M059J (cell line): ENCODE results near the gene SNRPD1. TPM values are rescaled to one million over a fixed set of nuclear protein-coding genes. Genes with fewer than 3 reads are reported as not detected.
A peak's percentile ranks its signal among the peaks of the same experiment; 100 is the strongest.
"Not testable (repeated sequence)": the region's sequence is repeated elsewhere in the genome, so short reads cannot be mapped to it uniquely, and the experiment has no call there.

Source experiments
- DNase-seq: peaks from one replicate; pipeline ENCODE4 v3.0.0-alpha.2; 2012; ENCODE audit warnings: low read depth
- total RNA-seq: library from RNA; depleted of rRNA; stranded (reverse); fragments of >200 nt; shearing (Covaris generic); gene quantifications from 2 replicates; pipeline ENCODE4 v1.2.3, GENCODE V29; 2014; rRNA removed

SNRPD1 gene
- 21.4 and 69.3 TPM in 2 replicates for total RNA-seq

- peak; percentile 91 for DNase-seq
Measured at GRCh38 chr18:21612125-21613039, at the start of gene SNRPD1. Gene SNRPD1 (plus strand): TSS chr18:21612314. CDS start chr18:21612430, 116 bp downstream.

GRCh38 chr18:21571772-21572171, 40.3 kb upstream of the SNRPD1 start:
- no peak for DNase-seq

- DNase-seq = no peak
Measured at GRCh38 chr18:21575656-21576055, 36.5 kb upstream of the SNRPD1 start.

- DNase-seq = no peak
Measured at GRCh38 chr18:21584391-21584790, 27.7 kb upstream of the SNRPD1 start.

- DNase-seq = not testable (repeated sequence)
Measured at GRCh38 chr18:21592361-21592760, 19.8 kb upstream of the SNRPD1 start.

- no peak for DNase-seq
Measured at GRCh38 chr18:21593540-21594257, 18.4 kb upstream of the SNRPD1 start.

- no peak for DNase-seq
Measured at GRCh38 chr18:21597620-21598019, 14.5 kb upstream of the SNRPD1 start.

GRCh38 chr18:21598726-21599584, 13.2 kb upstream of the SNRPD1 start:
- DNase-seq = no peak

- DNase-seq = peak; percentile 5
Measured at GRCh38 chr18:21599585-21600525, 12.3 kb upstream of the SNRPD1 start.

GRCh38 chr18:21600526-21601410, 11.3 kb upstream of the SNRPD1 start, which contains the start of gene ESCO1:
Gene ESCO1 (minus strand): TSS chr18:21600704. CDS start chr18:21574843, 25,861 bp downstream.
- peak; percentile 98 for DNase-seq

GRCh38 chr18:21602299-21602587, 9.9 kb upstream of the SNRPD1 start:
- no peak for DNase-seq

- no peak for DNase-seq
Measured at GRCh38 chr18:21604671-21605070, 7.4 kb upstream of the SNRPD1 start.

- no peak for DNase-seq
Measured at GRCh38 chr18:21605213-21605612, 6.9 kb upstream of the SNRPD1 start.

- peak; percentile 8 for DNase-seq
Measured at GRCh38 chr18:21611401-21612124, 551 bp upstream of the SNRPD1 start.

GRCh38 chr18:21621640-21622039, 9.5 kb downstream of the SNRPD1 start:
- DNase-seq = not testable (repeated sequence)

GRCh38 chr18:21629089-21629832, 17.1 kb downstream of the SNRPD1 start:
- DNase-seq = no peak

- peak; percentile 13 for DNase-seq
Measured at GRCh38 chr18:21632393-21632792, 20.3 kb downstream of the SNRPD1 start.

GRCh38 chr18:21634588-21635199, 22.6 kb downstream of the SNRPD1 start:
- no peak for DNase-seq
